ENCODE results near the gene IGFBP1.

DNA sequence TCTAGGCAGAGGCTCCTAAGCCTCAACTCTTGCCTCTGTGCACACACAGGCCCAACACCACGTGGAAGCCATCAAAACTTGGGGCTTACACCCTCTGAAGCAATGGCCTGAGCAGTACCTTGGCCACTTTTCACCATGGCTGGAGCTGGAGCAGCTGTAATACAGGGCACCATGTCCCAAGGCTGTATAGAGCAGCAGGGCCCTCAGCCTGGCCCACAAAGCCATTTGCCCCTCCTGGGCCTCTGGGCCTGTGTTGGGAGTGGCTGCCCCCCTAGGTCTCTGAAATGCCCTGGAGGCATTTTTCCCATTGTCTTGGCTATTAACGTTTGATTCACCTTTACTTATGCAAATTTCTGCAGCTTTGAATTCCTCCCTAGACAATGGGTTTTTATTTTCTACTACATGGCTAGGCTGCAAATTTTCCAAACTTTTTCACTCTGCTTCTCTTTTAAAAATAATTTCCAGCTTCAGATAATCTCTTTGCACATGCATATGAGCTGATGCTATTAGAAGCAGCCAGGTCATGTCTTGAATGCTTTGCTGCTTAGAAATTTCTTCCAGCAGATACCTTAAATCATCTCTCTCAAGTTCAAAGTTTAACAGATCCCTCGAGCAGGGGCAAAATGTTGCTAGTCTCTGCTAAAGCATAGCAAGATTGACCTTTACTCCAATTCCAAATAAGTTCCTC, 9.7 kb upstream of the IGFBP1 start:
- TF ChIP-seq, protein P1, sequence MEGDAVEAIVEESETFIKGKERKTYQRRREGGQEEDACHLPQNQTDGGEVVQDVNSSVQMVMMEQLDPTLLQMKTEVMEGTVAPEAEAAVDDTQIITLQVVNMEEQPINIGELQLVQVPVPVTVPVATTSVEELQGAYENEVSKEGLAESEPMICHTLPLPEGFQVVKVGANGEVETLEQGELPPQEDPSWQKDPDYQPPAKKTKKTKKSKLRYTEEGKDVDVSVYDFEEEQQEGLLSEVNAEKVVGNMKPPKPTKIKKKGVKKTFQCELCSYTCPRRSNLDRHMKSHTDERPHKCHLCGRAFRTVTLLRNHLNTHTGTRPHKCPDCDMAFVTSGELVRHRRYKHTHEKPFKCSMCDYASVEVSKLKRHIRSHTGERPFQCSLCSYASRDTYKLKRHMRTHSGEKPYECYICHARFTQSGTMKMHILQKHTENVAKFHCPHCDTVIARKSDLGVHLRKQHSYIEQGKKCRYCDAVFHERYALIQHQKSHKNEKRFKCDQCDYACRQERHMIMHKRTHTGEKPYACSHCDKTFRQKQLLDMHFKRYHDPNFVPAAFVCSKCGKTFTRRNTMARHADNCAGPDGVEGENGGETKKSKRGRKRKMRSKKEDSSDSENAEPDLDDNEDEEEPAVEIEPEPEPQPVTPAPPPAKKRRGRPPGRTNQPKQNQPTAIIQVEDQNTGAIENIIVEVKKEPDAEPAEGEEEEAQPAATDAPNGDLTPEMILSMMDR (IDR thresholded peaks at IDR 0.05): no peak
- no peak for TF ChIP-seq ZFX (IDR thresholded peaks at IDR 0.05; ENCODE audit: borderline replicate concordance)
